Measurements from ENCODE around the gene IGBP1.

DNA sequence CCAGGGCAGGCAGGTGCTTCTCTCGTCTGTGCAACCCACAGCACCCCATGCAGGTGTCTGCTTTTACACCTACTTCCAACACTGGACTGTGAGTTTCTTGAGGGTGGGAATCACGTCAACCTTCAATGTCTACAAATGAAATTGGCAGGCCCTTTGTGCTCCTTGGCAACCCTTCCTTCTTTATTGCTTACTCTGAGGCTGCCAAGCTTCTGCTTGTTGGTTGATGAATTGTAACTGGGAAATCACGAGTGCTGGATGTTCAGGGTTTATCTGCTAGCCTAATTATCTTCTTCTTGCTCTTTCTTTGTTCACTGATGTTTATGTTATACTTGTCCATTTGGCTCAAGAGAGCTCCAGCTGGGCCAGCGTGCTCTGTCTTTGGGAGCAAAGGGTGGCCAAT lies 41.5 kb downstream of the IGBP1 start:
- TF ChIP-seq, protein P1, sequence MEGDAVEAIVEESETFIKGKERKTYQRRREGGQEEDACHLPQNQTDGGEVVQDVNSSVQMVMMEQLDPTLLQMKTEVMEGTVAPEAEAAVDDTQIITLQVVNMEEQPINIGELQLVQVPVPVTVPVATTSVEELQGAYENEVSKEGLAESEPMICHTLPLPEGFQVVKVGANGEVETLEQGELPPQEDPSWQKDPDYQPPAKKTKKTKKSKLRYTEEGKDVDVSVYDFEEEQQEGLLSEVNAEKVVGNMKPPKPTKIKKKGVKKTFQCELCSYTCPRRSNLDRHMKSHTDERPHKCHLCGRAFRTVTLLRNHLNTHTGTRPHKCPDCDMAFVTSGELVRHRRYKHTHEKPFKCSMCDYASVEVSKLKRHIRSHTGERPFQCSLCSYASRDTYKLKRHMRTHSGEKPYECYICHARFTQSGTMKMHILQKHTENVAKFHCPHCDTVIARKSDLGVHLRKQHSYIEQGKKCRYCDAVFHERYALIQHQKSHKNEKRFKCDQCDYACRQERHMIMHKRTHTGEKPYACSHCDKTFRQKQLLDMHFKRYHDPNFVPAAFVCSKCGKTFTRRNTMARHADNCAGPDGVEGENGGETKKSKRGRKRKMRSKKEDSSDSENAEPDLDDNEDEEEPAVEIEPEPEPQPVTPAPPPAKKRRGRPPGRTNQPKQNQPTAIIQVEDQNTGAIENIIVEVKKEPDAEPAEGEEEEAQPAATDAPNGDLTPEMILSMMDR (IDR thresholded peaks at IDR 0.05): no peak
- TF ChIP-seq POLR2A (IDR thresholded peaks at IDR 0.05): no peak

Measured in thyroid gland (tissue), 4 donors.